Subcutaneous abdominal adipose tissue (tissue), 5 donors: ENCODE measurements around the gene TCEAL8.
"Not testable (repeated sequence)": the region's sequence is repeated elsewhere in the genome, so short reads cannot be mapped to it uniquely, and the experiment has no call there.

Experiments used
- H3K27ac ChIP-seq: one replicate; pipeline ENCODE4 v1.7.0; 2013; ENCODE audit warnings: low read depth, mild to moderate bottlenecking, inconsistent platforms, low read length, moderate library complexity
- H3K27me3 ChIP-seq, 5 donors: one replicate each; pipeline ENCODE4 v1.7.0; 2013; ENCODE audit warnings: low read length in 5 of 5, inconsistent platforms in 1 of 5; ENCODE audit not compliant: control insufficient read depth in 5 of 5, insufficient read depth in 4 of 5
- H3K36me3 ChIP-seq, 5 donors: one replicate each; pipeline ENCODE4 v1.7.0; 2013; ENCODE audit warnings: low read length in 5 of 5; ENCODE audit not compliant: control insufficient read depth in 5 of 5, insufficient read depth in 5 of 5
- H3K4me1 ChIP-seq, 5 donors: one replicate each; pipeline ENCODE4 v1.7.0; 2013; ENCODE audit warnings: low read length in 5 of 5, mild to moderate bottlenecking in 3 of 5, moderate library complexity in 1 of 5; ENCODE audit not compliant: control insufficient read depth in 5 of 5, insufficient read depth in 5 of 5
- H3K4me3 ChIP-seq, 5 donors: one replicate each; pipeline ENCODE4 v1.7.0; 2013; ENCODE audit warnings: low read length in 5 of 5, low read depth in 1 of 5
- H3K9ac ChIP-seq, 5 donors: one replicate each; pipeline ENCODE4 v1.7.0; 2013; ENCODE audit warnings: low read length in 5 of 5, mild to moderate bottlenecking in 4 of 5, moderate library complexity in 3 of 5
- H3K9me3 ChIP-seq, 5 donors: one replicate each; pipeline ENCODE4 v1.7.0; 2013; ENCODE audit warnings: low read length in 5 of 5; ENCODE audit not compliant: control insufficient read depth in 5 of 5
- donor health status: healthy.
- donor health status: healthy.
- donor health status: healthy.
- donor health status: healthy.
- donor health status: healthy.

TCEAL8 gene

DNA sequence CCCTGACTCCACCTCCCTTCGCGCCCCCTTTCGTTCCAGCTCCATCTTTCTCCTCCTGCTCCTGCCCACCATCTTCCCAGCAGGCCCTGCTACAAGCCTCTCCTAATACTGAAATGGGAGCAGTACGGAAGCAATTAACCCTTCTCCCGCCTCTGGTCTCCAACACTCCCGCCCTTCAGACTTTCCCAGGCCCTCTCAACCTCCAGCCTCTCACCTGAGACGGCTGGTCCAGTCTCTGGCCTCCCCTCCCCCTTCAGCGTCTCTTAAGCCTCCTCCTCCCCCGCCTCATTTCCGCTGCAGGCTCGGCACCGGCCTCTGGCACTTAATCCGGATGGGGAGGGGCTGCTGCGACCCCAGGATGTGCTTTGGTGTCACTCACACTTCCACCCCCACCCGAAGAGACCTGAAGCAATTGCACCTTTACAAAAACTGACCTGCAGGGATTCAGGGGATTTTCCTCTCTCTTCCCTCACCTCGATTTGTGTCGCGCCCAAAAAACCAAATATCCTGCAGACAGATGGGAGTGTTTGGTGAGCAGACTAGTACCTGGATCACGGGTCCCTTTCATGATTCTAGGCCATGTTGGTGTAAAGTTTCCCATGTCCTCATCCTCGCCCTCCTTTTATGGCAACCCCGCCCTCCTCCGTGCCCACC is 657 bp downstream of the TCEAL8 start:
- Histone ChIP-seq H3K4me3 (peak overlapping the region; percentile 70 to 86 (median 82)), H3K9me3 (no peaks in the 10 kb centered on the region), H3K4me1 (peaks cover 0 to 13% (median 7%) of the 10 kb centered on the region in 5 donors), H3K27ac (peak overlapping the region; percentile 58), H3K36me3 (peaks cover 0 to 5% (median 3%) of the 10 kb centered on the region in 5 donors), H3K9ac (peak overlapping the region; percentile 19 to 64 (median 45)), H3K27me3 (peaks cover 0 to 13% (median 7%) of the 10 kb centered on the region in 5 donors)

DNA sequence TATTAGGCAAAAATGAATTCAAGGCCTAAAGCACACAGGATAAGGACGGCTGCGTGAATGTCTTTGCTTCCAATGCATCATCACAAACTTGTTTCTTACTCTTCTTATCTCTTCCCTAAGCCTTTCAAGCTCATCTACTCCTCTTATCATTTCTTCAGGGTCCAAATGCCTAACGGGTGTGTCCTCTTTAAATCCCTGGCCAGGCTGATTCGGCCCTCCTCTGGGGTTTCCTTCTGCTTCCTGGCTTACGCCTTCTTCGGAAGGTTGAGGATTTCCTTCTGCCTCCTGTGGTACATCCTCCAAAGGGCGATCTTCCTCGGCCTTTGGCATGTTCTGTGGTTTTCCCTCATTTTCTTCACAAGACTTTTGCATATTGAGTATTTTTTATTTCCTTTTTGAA is 1.3 kb downstream of the TCEAL8 start:
- Histone ChIP-seq H3K4me3 (peak overlapping the region; percentile 70 to 86 (median 82)), H3K36me3 (peaks cover 0 to 5% (median 3%) of the 10 kb centered on the region in 5 donors), H3K4me1 (peaks cover 0 to 13% (median 7%) of the 10 kb centered on the region in 5 donors), H3K9ac (peak overlapping the region in 4 of 5 donors; percentile 12 to 64 (median 29)), H3K27ac (peak overlapping the region; percentile 58), H3K27me3 (peaks cover 0 to 13% (median 7%) of the 10 kb centered on the region in 5 donors), H3K9me3 (no peaks in the 10 kb centered on the region)

DNA sequence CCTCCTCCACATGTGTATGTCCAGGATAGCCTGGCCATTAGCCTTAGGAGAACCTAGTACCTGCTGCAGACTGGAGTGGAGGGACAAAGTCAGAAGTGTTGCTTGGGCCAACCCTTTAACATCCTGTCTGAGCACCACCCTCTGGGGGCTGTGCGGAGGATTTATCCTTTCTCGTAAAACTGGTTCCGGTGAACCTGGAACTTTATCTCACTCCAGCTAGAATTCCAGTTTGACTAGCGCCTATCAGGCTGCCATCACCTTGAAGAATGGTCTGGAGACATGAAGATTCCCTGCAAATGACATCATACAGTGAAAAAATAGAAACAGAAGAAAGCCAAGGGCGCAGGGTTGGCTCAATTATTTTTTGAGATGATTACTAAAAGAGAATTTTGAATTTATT is 4.0 kb downstream of the TCEAL8 start:
- peaks cover 0 to 13% (median 7%) of the 10 kb centered on the region in 5 donors for H3K4me1 ChIP-seq
- H3K9me3 ChIP-seq: no peaks in the 10 kb centered on the region
- no peak overlapping the region for H3K27ac ChIP-seq

DNA sequence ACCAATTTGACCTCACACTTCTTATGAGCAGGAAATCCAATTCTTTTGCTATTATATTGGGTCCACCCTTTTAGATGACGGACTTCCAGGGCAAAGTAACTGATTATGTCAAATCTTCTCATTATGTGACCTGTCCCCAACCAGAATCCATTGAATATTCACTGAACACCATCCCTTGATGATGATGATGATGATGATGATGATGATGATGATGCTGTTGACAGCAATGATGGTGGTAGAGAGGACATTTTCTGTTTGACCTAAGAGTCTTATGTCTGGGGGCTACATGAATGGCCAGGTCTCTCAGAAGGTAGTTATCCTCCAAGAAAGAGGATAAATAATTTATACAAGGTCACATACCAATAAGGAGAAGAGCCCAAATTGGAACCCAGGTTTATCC is 5.2 kb downstream of the TCEAL8 start:
- Histone ChIP-seq H3K4me3 (no peak overlapping the region), H3K27me3 (peaks cover 0 to 9% (median 7%) of the 10 kb centered on the region in 5 donors), H3K9ac (no peak overlapping the region), H3K9me3 (no peaks in the 10 kb centered on the region), H3K4me1 (peaks cover 0 to 11% (median 7%) of the 10 kb centered on the region in 5 donors), H3K36me3 (peaks cover 0 to 5% (median 3%) of the 10 kb centered on the region in 5 donors), H3K27ac (no peak overlapping the region)

More for the DNA sequence above, 4.0 kb downstream of the TCEAL8 start:
- peaks cover 0 to 5% (median 3%) of the 10 kb centered on the region in 5 donors for H3K36me3 ChIP-seq
- peaks cover 0 to 13% (median 7%) of the 10 kb centered on the region in 5 donors for H3K27me3 ChIP-seq
- H3K9ac ChIP-seq: no peak overlapping the region
- H3K4me3 ChIP-seq: no peak overlapping the region

DNA sequence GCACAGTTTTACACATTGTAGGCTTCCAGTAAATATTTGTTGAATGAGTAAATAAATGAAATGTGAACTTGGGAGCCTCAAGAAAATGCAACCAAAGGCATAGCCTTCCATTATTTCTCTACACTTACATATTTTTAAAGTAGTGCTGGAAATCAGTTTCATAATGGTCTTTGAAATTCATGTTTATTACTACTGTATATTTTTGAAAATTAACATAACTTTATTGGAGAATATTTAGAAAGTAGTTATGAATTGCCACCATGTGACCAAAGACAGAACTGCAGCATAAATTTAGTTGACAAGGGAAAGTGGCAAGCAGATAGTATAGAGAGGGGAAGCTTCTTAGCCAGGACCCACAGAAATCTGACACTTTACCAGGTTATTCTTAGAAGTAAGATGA is 6.4 kb downstream of the TCEAL8 start:
- peaks cover 0 to 9% (median 1%) of the 10 kb centered on the region in 5 donors for H3K27me3 ChIP-seq
- H3K9me3 ChIP-seq: no peaks in the 10 kb centered on the region
- no peak overlapping the region for H3K9ac ChIP-seq
- peaks cover 0 to 3% (median 2%) of the 10 kb centered on the region in 5 donors for H3K4me1 ChIP-seq
- H3K27ac ChIP-seq: no peak overlapping the region
- peaks cover 0 to 5% (median 3%) of the 10 kb centered on the region in 5 donors for H3K36me3 ChIP-seq
- no peak overlapping the region for H3K4me3 ChIP-seq

DNA sequence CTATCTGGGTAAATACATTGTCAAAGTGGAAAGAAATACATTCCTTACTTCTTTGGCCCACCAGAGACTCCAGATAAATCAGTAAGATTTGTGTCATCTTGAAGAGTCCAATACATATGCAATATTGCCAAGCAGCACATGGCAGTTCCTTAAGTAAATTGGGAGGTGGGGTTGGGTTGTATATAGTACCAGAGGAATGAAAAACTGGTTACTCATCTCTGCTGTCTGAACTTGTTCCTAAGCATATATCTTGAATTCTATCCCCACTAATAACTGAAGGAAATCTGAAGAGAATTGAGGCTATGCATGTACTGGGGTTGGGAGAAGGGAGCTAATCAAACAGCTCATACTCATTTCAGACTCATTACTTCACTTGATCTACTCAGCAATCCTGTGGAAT is 14.8 kb downstream of the TCEAL8 start:
- no peaks in the 10 kb centered on the region for H3K4me1 ChIP-seq
- no peak overlapping the region for H3K9ac ChIP-seq
- no peaks in the 10 kb centered on the region for H3K9me3 ChIP-seq

DNA sequence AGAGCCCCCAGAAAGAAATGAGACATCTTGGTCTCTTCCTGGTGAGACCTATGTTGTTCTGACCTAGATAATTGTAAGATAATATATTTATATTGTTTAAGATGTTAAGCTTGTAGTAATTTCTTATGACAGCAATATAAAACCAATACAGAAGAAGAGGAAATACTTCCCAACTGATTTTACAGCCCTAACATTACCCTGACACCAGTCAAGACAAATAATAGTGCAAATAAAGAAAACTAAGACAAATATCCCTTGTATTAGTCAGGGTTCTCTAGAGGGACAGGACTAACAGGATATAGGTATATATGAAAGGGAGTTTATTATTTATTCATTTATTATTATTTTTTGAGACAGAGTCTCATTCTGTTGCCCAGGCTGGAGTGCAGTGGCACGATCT is 18.7 kb downstream of the TCEAL8 start:
- Histone ChIP-seq H3K9ac (no peak overlapping the region), H3K4me1 (no peaks in the 10 kb centered on the region), H3K27me3 (peaks cover 0 to 13% (median 11%) of the 10 kb centered on the region in 5 donors), H3K27ac (no peak overlapping the region), H3K4me3 (no peak overlapping the region), H3K9me3 (no peaks in the 10 kb centered on the region), H3K36me3 (no peaks in the 10 kb centered on the region)

More for the DNA sequence above, 14.8 kb downstream of the TCEAL8 start:
- Histone ChIP-seq H3K27me3 (peaks cover 0 to 17% (median 3%) of the 10 kb centered on the region in 5 donors), H3K4me3 (no peak overlapping the region), H3K36me3 (no peaks in the 10 kb centered on the region), H3K27ac (no peak overlapping the region)

DNA sequence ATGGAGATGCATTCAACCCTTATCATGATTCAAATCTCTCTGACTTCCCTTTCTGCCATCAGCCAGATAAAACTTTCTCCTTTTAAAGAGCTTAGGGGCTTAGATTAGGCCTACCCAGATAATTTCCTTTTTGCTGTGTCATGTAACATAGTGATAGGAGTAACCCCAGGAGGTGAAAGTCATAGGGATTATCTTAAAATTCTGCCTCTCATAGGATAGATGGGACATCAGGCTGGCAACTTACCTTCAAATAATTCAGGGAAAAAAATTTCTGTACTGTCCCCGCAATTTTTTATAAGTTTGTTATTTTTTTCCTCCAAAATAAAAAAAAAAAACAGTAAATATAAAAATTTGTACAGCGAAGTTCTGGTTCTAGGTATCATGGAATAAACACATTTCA is 19.3 kb downstream of the TCEAL8 start:
- not testable (repeated sequence) for H3K4me3 ChIP-seq

DNA sequence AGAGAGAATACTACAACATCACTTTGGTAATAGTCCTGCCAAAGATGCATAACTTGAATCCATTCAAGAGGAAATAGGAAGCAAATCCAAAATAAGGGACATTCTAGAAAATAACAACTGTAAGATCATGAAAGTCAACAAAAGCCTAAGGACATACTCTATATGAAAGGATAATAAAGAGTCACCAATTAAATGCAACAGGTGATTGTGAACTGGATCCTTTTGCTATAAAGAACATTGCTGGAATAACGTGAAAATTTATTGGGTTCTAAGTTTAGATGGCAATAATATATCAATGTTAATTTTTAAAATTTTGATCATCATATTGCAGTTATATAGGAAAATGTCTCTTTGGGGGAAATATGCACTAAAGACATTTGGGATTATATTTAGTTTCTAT is 20.1 kb downstream of the TCEAL8 start:
- H3K27me3 ChIP-seq: peaks cover 0 to 13% (median 11%) of the 10 kb centered on the region in 5 donors
- H3K9ac ChIP-seq: no peak overlapping the region
- H3K36me3 ChIP-seq: no peaks in the 10 kb centered on the region
- H3K9me3 ChIP-seq: no peaks in the 10 kb centered on the region
- no peak overlapping the region for H3K4me3 ChIP-seq
- H3K27ac ChIP-seq: no peak overlapping the region
- H3K4me1 ChIP-seq: no peaks in the 10 kb centered on the region

More for the DNA sequence above, 19.3 kb downstream of the TCEAL8 start:
- not testable (repeated sequence) for H3K27ac ChIP-seq, H3K9me3 ChIP-seq, H3K4me1 ChIP-seq, H3K36me3 ChIP-seq, H3K9ac ChIP-seq
- H3K27me3 ChIP-seq: peaks cover 0 to 13% (median 11%) of the 10 kb centered on the region in 5 donors

DNA sequence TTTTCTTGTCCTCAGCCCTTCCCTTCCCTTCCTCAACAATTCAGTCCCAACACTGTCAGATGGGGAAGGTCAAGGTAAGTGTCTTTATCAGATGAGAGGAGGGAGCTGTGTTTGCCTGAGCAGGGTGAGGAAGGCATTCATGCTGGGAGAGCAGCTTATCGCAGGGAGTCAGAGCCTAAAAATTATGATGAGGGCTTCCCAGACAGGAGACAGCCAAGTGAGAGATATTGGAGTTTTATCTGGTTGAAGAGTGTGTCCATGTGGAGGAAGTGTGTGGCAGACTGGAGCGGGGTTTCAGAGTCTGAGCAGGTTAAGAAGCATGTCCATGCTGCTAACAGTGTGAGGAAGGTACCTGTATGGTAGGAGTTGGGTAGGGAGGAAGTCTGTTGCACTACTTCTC is 21.7 kb downstream of the TCEAL8 start:
- no peaks in the 10 kb centered on the region for H3K4me1 ChIP-seq
- no peak overlapping the region for H3K27ac ChIP-seq
- H3K27me3 ChIP-seq: peaks cover 0 to 18% (median 11%) of the 10 kb centered on the region in 5 donors
- H3K36me3 ChIP-seq: no peaks in the 10 kb centered on the region
- H3K9me3 ChIP-seq: no peaks in the 10 kb centered on the region
- H3K4me3 ChIP-seq: no peak overlapping the region
- no peak overlapping the region for H3K9ac ChIP-seq
